Activated naive CD8-positive, alpha-beta T cell treated with anti-CD3 and anti-CD28 coated beads, Interleukin-2, amount 10 ng/mL, durations not matched to agents 7 days and 5 days (primary cell): ENCODE results near the gene KMT2E. TPM values are rescaled to one million over a fixed set of nuclear protein-coding genes. Genes with fewer than 3 reads are reported as not detected.

Experiments
- ATAC-seq: fragments of 150-1000 bp; cut with Tn5 transposase; one replicate; pipeline ENCODE4 v1.10.0; 2021; ENCODE audit warnings: low read depth, moderate library complexity
- POLR2A ChIA-PET: fragments of 350-600 bp; sonication (Branson Sonifier 250); formaldehyde crosslinking; loops from one replicate; lab custom pipeline; 2021; ENCODE audit warnings: antibody characterized with exemption; lab: Charles Lee
- DNase-seq: peaks from one replicate; pipeline ENCODE4 v3.0.0; 2021
- H3K27ac Mint-ChIP-seq: one replicate; pipeline ENCODE4 v1.8.0; 2022; ENCODE audit warnings: mild to moderate bottlenecking, mixed read lengths
- H3K27me3 Mint-ChIP-seq: one replicate; pipeline ENCODE4 v1.8.0; 2022; ENCODE audit warnings: mild to moderate bottlenecking, moderate library complexity, mixed read lengths
- H3K36me3 Mint-ChIP-seq: one replicate; pipeline ENCODE4 v1.8.0; 2021; ENCODE audit warnings: mild to moderate bottlenecking, mixed read lengths
- H3K4me1 Mint-ChIP-seq: one replicate; pipeline ENCODE4 v1.8.0; 2021; ENCODE audit warnings: mixed read lengths
- H3K4me3 Mint-ChIP-seq: one replicate; pipeline ENCODE4 v1.8.0; 2022; ENCODE audit warnings: mild to moderate bottlenecking, moderate library complexity, mixed read lengths
- H3K9me3 Mint-ChIP-seq: one replicate; pipeline ENCODE4 v1.8.0; 2021; ENCODE audit warnings: mixed read lengths
- total RNA-seq, 2 experiments: library from RNA; stranded (reverse); gene quantifications; one replicate each; pipeline ENCODE4 v1.2.3, GENCODE V29; 2021

KMT2E gene
- total RNA-seq, 2 experiments from 2014 or later = 141 to 145 TPM

- Mint-ChIP-seq H3K4me1 (peaks cover 23% of the 10 kb centered on the region), H3K36me3 (peaks cover 38% of the 10 kb centered on the region), H3K4me3 (no peak overlapping the region), H3K27ac (no peak overlapping the region), H3K9me3 (no peaks in the 10 kb centered on the region), H3K27me3 (no peaks in the 10 kb centered on the region)
- POLR2A ChIA-PET = no interaction called here
- DNase-seq = no peak
- no peak for ATAC-seq
Observed at GRCh38 chr7:105096306-105096705, 82.3 kb downstream of the KMT2E start.

- POLR2A ChIA-PET = no interaction called here
- DNase-seq (no peak), ATAC-seq (no peak)
- Mint-ChIP-seq H3K4me1 (peaks cover 23% of the 10 kb centered on the region), H3K27ac (no peak overlapping the region), H3K4me3 (no peak overlapping the region), H3K36me3 (peaks cover 34% of the 10 kb centered on the region), H3K27me3 (no peaks in the 10 kb centered on the region), H3K9me3 (no peaks in the 10 kb centered on the region)
Observed at GRCh38 chr7:105097619-105098018, 83.6 kb downstream of the KMT2E start.

- peaks cover 35% of the 10 kb centered on the region for H3K36me3 Mint-ChIP-seq
- H3K9me3 Mint-ChIP-seq = no peaks in the 10 kb centered on the region
- H3K4me3 Mint-ChIP-seq = no peak overlapping the region
- H3K27ac Mint-ChIP-seq = peak overlapping the region; percentile 37
- DNase-seq (no peak), ATAC-seq (peak; percentile 76)
- no peaks in the 10 kb centered on the region for H3K27me3 Mint-ChIP-seq
- POLR2A ChIA-PET = interaction anchor here (2.5 kb wide), 1 partner anchor 85 kb away, joined by 9 read pairs; the partner anchor contains the start of gene KMT2E
- H3K4me1 Mint-ChIP-seq = peaks cover 29% of the 10 kb centered on the region
Observed at GRCh38 chr7:105098863-105099515, 85.0 kb downstream of the KMT2E start.

- Mint-ChIP-seq H3K36me3 (peaks cover 29% of the 10 kb centered on the region), H3K4me1 (peaks cover 28% of the 10 kb centered on the region)
Observed at GRCh38 chr7:105101864-105102263, 87.9 kb downstream of the KMT2E start.

GRCh38 chr7:105102557-105103352 lies 88.8 kb downstream of the KMT2E start:
- ATAC-seq (no peak), DNase-seq (no peak)
- Mint-ChIP-seq H3K36me3 (peaks cover 25% of the 10 kb centered on the region), H3K27ac (no peak overlapping the region), H3K27me3 (no peaks in the 10 kb centered on the region), H3K4me3 (no peak overlapping the region), H3K4me1 (peaks cover 26% of the 10 kb centered on the region), H3K9me3 (no peaks in the 10 kb centered on the region)
- POLR2A ChIA-PET = no interaction called here

More at GRCh38 chr7:105101864-105102263, 87.9 kb downstream of the KMT2E start:
- Mint-ChIP-seq H3K4me3 (no peak overlapping the region), H3K27me3 (no peaks in the 10 kb centered on the region), H3K27ac (no peak overlapping the region), H3K9me3 (no peaks in the 10 kb centered on the region)
- POLR2A ChIA-PET = no interaction called here
- ATAC-seq (no peak), DNase-seq (no peak)

- DNase-seq (no peak), ATAC-seq (no peak)
- POLR2A ChIA-PET = no interaction called here
- Mint-ChIP-seq H3K27ac (no peak overlapping the region), H3K4me1 (peaks cover 16% of the 10 kb centered on the region), H3K4me3 (no peak overlapping the region), H3K27me3 (no peaks in the 10 kb centered on the region), H3K9me3 (no peaks in the 10 kb centered on the region), H3K36me3 (peaks cover 34% of the 10 kb centered on the region)
Observed at GRCh38 chr7:105105579-105105978, 91.6 kb downstream of the KMT2E start.

- Mint-ChIP-seq H3K4me3 (no peak overlapping the region), H3K27ac (no peak overlapping the region), H3K36me3 (peaks cover 31% of the 10 kb centered on the region), H3K27me3 (no peaks in the 10 kb centered on the region), H3K4me1 (peaks cover 10% of the 10 kb centered on the region), H3K9me3 (no peaks in the 10 kb centered on the region)
- ATAC-seq (no peak), DNase-seq (no peak)
- POLR2A ChIA-PET = no interaction called here
Observed at GRCh38 chr7:105106473-105106872, 92.5 kb downstream of the KMT2E start.

GRCh38 chr7:105107458-105107857 lies 93.5 kb downstream of the KMT2E start:
- peaks cover 37% of the 10 kb centered on the region for H3K36me3 Mint-ChIP-seq
- H3K9me3 Mint-ChIP-seq = no peaks in the 10 kb centered on the region
- H3K27me3 Mint-ChIP-seq = no peaks in the 10 kb centered on the region
- no peak for DNase-seq
- no peak for ATAC-seq
- no peak overlapping the region for H3K4me3 Mint-ChIP-seq
- POLR2A ChIA-PET = no interaction called here
- H3K27ac Mint-ChIP-seq = no peak overlapping the region
- peaks cover 13% of the 10 kb centered on the region for H3K4me1 Mint-ChIP-seq

- Mint-ChIP-seq H3K27ac (peak overlapping the region; percentile 70), H3K4me1 (peaks cover 6% of the 10 kb centered on the region)
Observed at GRCh38 chr7:105112440-105113418, 98.7 kb downstream of the KMT2E start.

GRCh38 chr7:105118612-105119600 lies 104.9 kb downstream of the KMT2E start:
- DNase-seq = no peak
- Mint-ChIP-seq H3K4me1 (peaks cover 7% of the 10 kb centered on the region), H3K9me3 (peaks cover 6% of the 10 kb centered on the region), H3K27ac (peak overlapping the region; percentile 50), H3K36me3 (peaks cover 27% of the 10 kb centered on the region), H3K4me3 (no peak overlapping the region), H3K27me3 (no peaks in the 10 kb centered on the region)
- POLR2A ChIA-PET = interaction anchor here (1.4 kb wide), 1 partner anchor 9 kb away, joined by 5 read pairs; no protein-coding TSS in a partner anchor
- ATAC-seq = peak; percentile 39

More at GRCh38 chr7:105112440-105113418, 98.7 kb downstream of the KMT2E start:
- ATAC-seq (no peak), DNase-seq (no peak)
- H3K36me3 Mint-ChIP-seq = peaks cover 49% of the 10 kb centered on the region
- no peak overlapping the region for H3K4me3 Mint-ChIP-seq
- POLR2A ChIA-PET = no interaction called here
- peaks cover 6% of the 10 kb centered on the region for H3K9me3 Mint-ChIP-seq
- H3K27me3 Mint-ChIP-seq = no peaks in the 10 kb centered on the region

- Mint-ChIP-seq H3K27ac (no peak overlapping the region), H3K9me3 (no peaks in the 10 kb centered on the region), H3K36me3 (peaks cover 14% of the 10 kb centered on the region), H3K4me3 (no peak overlapping the region), H3K4me1 (peaks cover 12% of the 10 kb centered on the region), H3K27me3 (no peaks in the 10 kb centered on the region)
- no peak for ATAC-seq
- POLR2A ChIA-PET = interaction anchor here (0.6 kb wide), 1 partner anchor 953 kb away, joined by 4 read pairs; no protein-coding TSS in a partner anchor
- no peak for DNase-seq
Observed at GRCh38 chr7:105122619-105123018, 108.6 kb downstream of the KMT2E start.

GRCh38 chr7:105125745-105126144 lies 111.7 kb downstream of the KMT2E start:
- DNase-seq (no peak), ATAC-seq (no peak)
- POLR2A ChIA-PET = no interaction called here
- Mint-ChIP-seq H3K27ac (no peak overlapping the region), H3K27me3 (no peaks in the 10 kb centered on the region), H3K4me1 (peaks cover 5% of the 10 kb centered on the region), H3K4me3 (no peak overlapping the region), H3K36me3 (peaks cover 18% of the 10 kb centered on the region), H3K9me3 (no peaks in the 10 kb centered on the region)
